ENCODE results near the gene PRICKLE3.

DNA sequence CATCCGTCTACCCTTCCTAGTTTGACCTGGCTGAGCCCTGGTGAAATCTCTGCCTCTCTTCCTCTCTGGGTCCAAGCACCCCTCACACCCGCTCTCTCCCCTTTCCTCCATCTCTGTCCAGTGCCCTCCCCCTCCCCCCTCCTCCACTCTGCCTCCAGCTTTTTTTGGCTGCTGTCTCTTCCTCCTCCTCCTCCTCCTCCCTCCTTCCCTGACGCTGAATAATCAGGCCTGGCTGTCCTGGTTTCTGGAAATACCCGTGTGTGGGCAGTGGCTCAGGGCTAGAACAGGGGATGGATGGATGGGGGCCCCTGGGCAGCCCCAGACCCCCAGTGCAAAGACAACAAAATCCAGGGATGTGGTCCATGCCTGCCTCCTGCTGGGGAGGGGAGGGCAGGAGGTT is 18.5 kb upstream of the PRICKLE3 start:
- TF ChIP-seq, protein P1, sequence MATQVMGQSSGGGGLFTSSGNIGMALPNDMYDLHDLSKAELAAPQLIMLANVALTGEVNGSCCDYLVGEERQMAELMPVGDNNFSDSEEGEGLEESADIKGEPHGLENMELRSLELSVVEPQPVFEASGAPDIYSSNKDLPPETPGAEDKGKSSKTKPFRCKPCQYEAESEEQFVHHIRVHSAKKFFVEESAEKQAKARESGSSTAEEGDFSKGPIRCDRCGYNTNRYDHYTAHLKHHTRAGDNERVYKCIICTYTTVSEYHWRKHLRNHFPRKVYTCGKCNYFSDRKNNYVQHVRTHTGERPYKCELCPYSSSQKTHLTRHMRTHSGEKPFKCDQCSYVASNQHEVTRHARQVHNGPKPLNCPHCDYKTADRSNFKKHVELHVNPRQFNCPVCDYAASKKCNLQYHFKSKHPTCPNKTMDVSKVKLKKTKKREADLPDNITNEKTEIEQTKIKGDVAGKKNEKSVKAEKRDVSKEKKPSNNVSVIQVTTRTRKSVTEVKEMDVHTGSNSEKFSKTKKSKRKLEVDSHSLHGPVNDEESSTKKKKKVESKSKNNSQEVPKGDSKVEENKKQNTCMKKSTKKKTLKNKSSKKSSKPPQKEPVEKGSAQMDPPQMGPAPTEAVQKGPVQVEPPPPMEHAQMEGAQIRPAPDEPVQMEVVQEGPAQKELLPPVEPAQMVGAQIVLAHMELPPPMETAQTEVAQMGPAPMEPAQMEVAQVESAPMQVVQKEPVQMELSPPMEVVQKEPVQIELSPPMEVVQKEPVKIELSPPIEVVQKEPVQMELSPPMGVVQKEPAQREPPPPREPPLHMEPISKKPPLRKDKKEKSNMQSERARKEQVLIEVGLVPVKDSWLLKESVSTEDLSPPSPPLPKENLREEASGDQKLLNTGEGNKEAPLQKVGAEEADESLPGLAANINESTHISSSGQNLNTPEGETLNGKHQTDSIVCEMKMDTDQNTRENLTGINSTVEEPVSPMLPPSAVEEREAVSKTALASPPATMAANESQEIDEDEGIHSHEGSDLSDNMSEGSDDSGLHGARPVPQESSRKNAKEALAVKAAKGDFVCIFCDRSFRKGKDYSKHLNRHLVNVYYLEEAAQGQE (IDR thresholded peaks at IDR 0.05; ENCODE audit: unreplicated experiment): no peak
- TF ChIP-seq CTCF (conservative IDR thresholded peaks at IDR 0.05; ENCODE audit: low read depth in 2 of 2) (peak; percentile 16 to 29; a peak in 3 of 4 replicates), EZH2 (IDR thresholded peaks at IDR 0.05; ENCODE audit: low read depth, unreplicated experiment) (no peak), POLR2AphosphoS5 (IDR thresholded peaks at IDR 0.05; ENCODE audit: low read depth) (no peak), CREB1 (CRISPR knock-in tag; IDR thresholded peaks at IDR 0.05; ENCODE audit: low read depth) (no peak), JUNB (IDR thresholded peaks at IDR 0.05; ENCODE audit: unreplicated experiment) (no peak), ETS1 (IDR thresholded peaks at IDR 0.05) (no peak), STAT1 (IDR thresholded peaks at IDR 0.05; ENCODE audit: unreplicated experiment) (no peak)
